Activated B cell treated with CpG ODN at 0.5 μM for 24 hours (primary cell): ENCODE data around the gene SCFD2. TPM values are rescaled to one million over a fixed set of nuclear protein-coding genes. Genes with fewer than 3 reads are reported as not detected.
"Not testable (repeated sequence)": the region's sequence is repeated elsewhere in the genome, so short reads cannot be mapped to it uniquely, and the experiment has no call there.

Source experiments
- ATAC-seq: fragments of 200-7000 bp; cut with Tn5 transposase; one replicate; pipeline ENCODE4 v1.10.0; 2021; ENCODE audit warnings: low read depth, mild to moderate bottlenecking, moderate library complexity
- CTCF ChIA-PET: fragments of 350-600 bp; sonication (Branson Sonifier 250); formaldehyde crosslinking; loops from one replicate; lab custom pipeline; 2021; ENCODE audit warnings: antibody characterized with exemption; lab: Charles Lee
- POLR2A ChIA-PET: fragments of 350-600 bp; sonication (Branson Sonifier 250); formaldehyde crosslinking; loops from one replicate; lab custom pipeline; 2021; ENCODE audit warnings: antibody characterized with exemption; lab: Charles Lee
- DNase-seq: peaks from one replicate; pipeline ENCODE4 v3.0.0; 2022
- H3K27ac Mint-ChIP-seq: one replicate; pipeline ENCODE4 v1.8.0; 2020; ENCODE audit warnings: mixed read lengths
- H3K27me3 Mint-ChIP-seq: one replicate; pipeline ENCODE4 v1.8.0; 2021; ENCODE audit warnings: mixed read lengths
- H3K36me3 Mint-ChIP-seq: one replicate; pipeline ENCODE4 v1.8.0; 2021; ENCODE audit warnings: low read depth, mixed read lengths
- H3K4me1 Mint-ChIP-seq: one replicate; pipeline ENCODE4 v1.8.0; 2021; ENCODE audit warnings: mixed read lengths
- H3K4me3 Mint-ChIP-seq: one replicate; pipeline ENCODE4 v1.8.0; 2020; ENCODE audit warnings: mild to moderate bottlenecking, mixed read lengths
- H3K9me3 Mint-ChIP-seq: one replicate; pipeline ENCODE4 v1.8.0; 2020; ENCODE audit warnings: mixed read lengths
- CTCF ChIP-seq: fragments of 200-600 bp; IDR thresholded peaks from one replicate; pipeline ENCODE4 v1.8.0; 2022; ENCODE audit warnings: antibody characterized with exemption, mild to moderate bottlenecking
- intact Hi-C: fragments of 100-400 bp; cut with micrococcal nuclease; formaldehyde crosslinking; loops from one replicate; pipeline ENCODE4 v1.15.1; 2024
- total RNA-seq: library from RNA; stranded (reverse); gene quantifications from 2 replicates; pipeline ENCODE4 v1.2.3, GENCODE V29; 2022

SCFD2 gene
- total RNA-seq, 1 donor from 2014 or later, result 46.6 TPM

- peaks cover 8% of the 10 kb centered on the region for H3K36me3 Mint-ChIP-seq
- DNase-seq, result no peak
- TF ChIP-seq CTCF, result no peak
- H3K27ac Mint-ChIP-seq, result no peak overlapping the region
- H3K9me3 Mint-ChIP-seq, result no peaks in the 10 kb centered on the region
- no peaks in the 10 kb centered on the region for H3K27me3 Mint-ChIP-seq
- ChIA-PET POLR2A (no interaction called here), CTCF (no interaction called here)
- no peak overlapping the region for H3K4me3 Mint-ChIP-seq
- intact Hi-C loops, result no loop called here
- H3K4me1 Mint-ChIP-seq, result no peaks in the 10 kb centered on the region
- no peak for ATAC-seq
Measured at GRCh38 chr4:53059256-53059655, 306.6 kb downstream of the SCFD2 start.

GRCh38 chr4:53057679-53058078 is 308.2 kb downstream of the SCFD2 start:
- POLR2A ChIA-PET, result no interaction called here
- Mint-ChIP-seq H3K27ac (no peak overlapping the region), H3K9me3 (no peaks in the 10 kb centered on the region), H3K36me3 (peaks cover 8% of the 10 kb centered on the region), H3K27me3 (no peaks in the 10 kb centered on the region), H3K4me1 (no peaks in the 10 kb centered on the region), H3K4me3 (no peak overlapping the region)
- ATAC-seq (no peak), DNase-seq (no peak)
- intact Hi-C loops, result no loop called here
- TF ChIP-seq CTCF, result no peak
- CTCF ChIA-PET, result no interaction called here

GRCh38 chr4:53057108-53057507 is 308.8 kb downstream of the SCFD2 start:
- ATAC-seq, DNase-seq, H3K9me3 Mint-ChIP-seq, H3K27ac Mint-ChIP-seq, POLR2A ChIA-PET, intact Hi-C loops, CTCF ChIA-PET, H3K4me1 Mint-ChIP-seq, H3K36me3 Mint-ChIP-seq, H3K27me3 Mint-ChIP-seq, H3K4me3 Mint-ChIP-seq: not testable (repeated sequence)

- CTCF ChIA-PET, result no interaction called here
- no peak for ATAC-seq
- intact Hi-C loops, result no loop called here
- POLR2A ChIA-PET, result no interaction called here
- no peaks in the 10 kb centered on the region for H3K4me1 Mint-ChIP-seq
- DNase-seq, result no peak
- H3K27ac Mint-ChIP-seq, result no peak overlapping the region
- H3K4me3 Mint-ChIP-seq, result no peak overlapping the region
- TF ChIP-seq CTCF, result no peak
- no peaks in the 10 kb centered on the region for H3K9me3 Mint-ChIP-seq
- no peaks in the 10 kb centered on the region for H3K27me3 Mint-ChIP-seq
- peaks cover 9% of the 10 kb centered on the region for H3K36me3 Mint-ChIP-seq
Measured at GRCh38 chr4:53055716-53056403, 310.0 kb downstream of the SCFD2 start.

GRCh38 chr4:53055274-53055673 is 310.6 kb downstream of the SCFD2 start:
- Mint-ChIP-seq H3K4me3 (no peak overlapping the region), H3K4me1 (no peaks in the 10 kb centered on the region), H3K36me3 (peaks cover 11% of the 10 kb centered on the region), H3K9me3 (no peaks in the 10 kb centered on the region), H3K27ac (no peak overlapping the region), H3K27me3 (no peaks in the 10 kb centered on the region)
- no peak for TF ChIP-seq CTCF
- no peak for DNase-seq
- ATAC-seq, result no peak
- ChIA-PET CTCF (no interaction called here), POLR2A (no interaction called here)
- intact Hi-C loops, result no loop called here

GRCh38 chr4:53050361-53050774 is 315.5 kb downstream of the SCFD2 start:
- intact Hi-C loops, result no loop called here

More at GRCh38 chr4:53050361-53050774, 315.5 kb downstream of the SCFD2 start:
- no peaks in the 10 kb centered on the region for H3K4me1 Mint-ChIP-seq
- no peaks in the 10 kb centered on the region for H3K9me3 Mint-ChIP-seq
- DNase-seq (no peak), ATAC-seq (no peak)
- H3K4me3 Mint-ChIP-seq, result no peak overlapping the region
- TF ChIP-seq CTCF, result no peak
- no peaks in the 10 kb centered on the region for H3K27me3 Mint-ChIP-seq
- no peak overlapping the region for H3K27ac Mint-ChIP-seq
- peaks cover 5% of the 10 kb centered on the region for H3K36me3 Mint-ChIP-seq
- ChIA-PET CTCF (no interaction called here), POLR2A (no interaction called here)
